GM19035 (cell line): Measurements from ENCODE around the gene IFT80.

ENCODE experiments used
- ATAC-seq: cut with Tn5 transposase; IDR thresholded peaks from one replicate; pipeline ENCODE4 v1.9.1; 2021; ENCODE audit not compliant: unreplicated experiment

IFT80 gene

DNA sequence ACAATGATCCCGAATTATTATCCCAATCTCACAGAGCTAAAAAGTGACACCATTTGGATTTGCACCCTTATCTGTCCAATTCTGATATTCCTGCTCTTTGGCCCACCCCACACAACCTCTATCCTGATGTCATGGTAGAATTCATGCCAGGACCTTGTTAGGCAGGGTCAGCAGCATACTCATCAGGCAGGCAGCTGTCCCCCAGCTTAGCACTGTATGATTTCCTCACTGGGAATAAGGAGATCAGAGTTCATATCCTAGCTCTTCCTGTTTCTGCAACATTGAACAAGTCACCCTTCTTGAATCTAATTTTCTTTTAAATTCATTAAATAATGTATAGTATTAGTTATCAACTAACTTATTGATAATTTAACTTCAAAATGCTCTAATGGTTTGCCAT, 185.8 kb downstream of the IFT80 start:
- no peak for ATAC-seq

DNA sequence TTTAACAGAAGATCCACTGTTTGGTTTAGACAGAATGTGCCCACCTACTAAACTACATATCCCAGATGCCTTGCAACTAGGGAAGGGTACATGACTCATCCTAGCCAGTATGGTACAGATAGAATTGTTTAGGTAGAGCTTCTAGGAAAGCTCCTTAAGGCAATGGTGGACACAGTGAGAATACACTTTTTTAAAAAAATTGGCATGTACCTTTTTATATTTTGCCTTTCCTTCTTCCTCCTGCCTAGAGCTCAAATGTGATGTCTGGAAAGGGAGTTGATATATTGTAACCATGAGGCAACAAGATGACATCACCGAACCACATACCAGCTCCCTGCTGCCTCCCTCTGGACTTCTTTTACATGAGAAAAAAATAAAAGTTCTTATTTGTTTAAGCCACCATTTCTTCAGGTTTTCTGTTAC, 188.2 kb downstream of the IFT80 start:
- ATAC-seq = no peak

- ATAC-seq = no peak
These were observed 188.7 kb downstream of the IFT80 start for GRCh38 chr3:160210341-160210740.
